Common myeloid progenitor, CD34-positive (primary cell): ENCODE results near the gene MRPL55.

Experiments used
- CTCF ChIA-PET: fragments of 350-600 bp; sonication (Branson Sonifier 250); formaldehyde crosslinking; loops from one replicate; lab custom pipeline; 2021; ENCODE audit warnings: antibody characterized with exemption; lab: Charles Lee
- POLR2A ChIA-PET: fragments of 350-600 bp; sonication (Branson Sonifier 250); formaldehyde crosslinking; loops from one replicate; lab custom pipeline; 2021; ENCODE audit warnings: antibody characterized with exemption; lab: Charles Lee
- DNase-seq, 3 donors: peaks; one replicate each; pipeline versions ENCODE4 v3.0.0 to v3.0.0-alpha.2; 2013
- H3K27ac ChIP-seq, 2 experiments: 1 replicate in 1 of 2; 2 replicates in 1 of 2; pipeline ENCODE4 v1.7.0; 2013; ENCODE audit warnings: inconsistent platforms in 2 of 2, low read length in 2 of 2, mild to moderate bottlenecking in 2 of 2, low read depth in 1 of 2, moderate library complexity in 1 of 2; ENCODE audit not compliant: severe bottlenecking in 2 of 2, insufficient read depth in 1 of 2, poor library complexity in 1 of 2
- H3K27me3 ChIP-seq, 5 experiments: replicated peaks in 2 of 5; 1 replicate in 3 of 5; 2 replicates in 2 of 5; pipeline versions ENCODE4 v1.6.1 to v1.7.0; 2013; ENCODE audit warnings: low read length in 4 of 5, mild to moderate bottlenecking in 2 of 5, moderate library complexity in 2 of 5, inconsistent platforms in 1 of 5; ENCODE audit not compliant: insufficient read depth in 5 of 5, control insufficient read depth in 4 of 5
- H3K36me3 ChIP-seq, 4 experiments: 1 replicate in 2 of 4; 2 replicates in 2 of 4; pipeline versions ENCODE4 v1.6.1 to v1.7.0; 2013; ENCODE audit warnings: low read length in 3 of 4, control low read depth in 1 of 4, mild to moderate bottlenecking in 1 of 4; ENCODE audit not compliant: control insufficient read depth in 4 of 4, insufficient read depth in 4 of 4
- H3K4me1 ChIP-seq, 4 experiments: 1 replicate in 3 of 4; 2 replicates in 1 of 4; pipeline versions ENCODE4 v1.6.1 to v1.7.1; 2013; ENCODE audit warnings: low read length in 3 of 4, mild to moderate bottlenecking in 3 of 4, control low read depth in 1 of 4, inconsistent platforms in 1 of 4, moderate library complexity in 1 of 4; ENCODE audit not compliant: control insufficient read depth in 4 of 4, insufficient read depth in 4 of 4; ENCODE audit errors: control extremely low read depth in 1 of 4
- H3K4me3 ChIP-seq, 7 experiments: 1 replicate in 4 of 7; 2 replicates in 3 of 7; pipeline versions ENCODE4 v1.5.1 to v1.7.0; 2013; ENCODE audit warnings: mild to moderate bottlenecking in 7 of 7, low read length in 6 of 7, moderate library complexity in 6 of 7, inconsistent platforms in 2 of 7, low read depth in 2 of 7, control low read depth in 1 of 7; ENCODE audit not compliant: insufficient read depth in 4 of 7, control insufficient read depth in 1 of 7; ENCODE audit errors: extremely low read depth in 1 of 7
- H3K9me3 ChIP-seq, 5 experiments: 1 replicate in 4 of 5; 2 replicates in 1 of 5; pipeline versions ENCODE4 v1.6.1 to v1.7.1; 2013; ENCODE audit warnings: low read length in 4 of 5, mild to moderate bottlenecking in 2 of 5, inconsistent platforms in 1 of 5, low read depth in 1 of 5, moderate library complexity in 1 of 5; ENCODE audit not compliant: control insufficient read depth in 4 of 5, insufficient read depth in 2 of 5; ENCODE audit errors: control extremely low read depth in 1 of 5
- WGBS: methylation state at CpG from one replicate; pipeline ENCODE4 v1.1.5; 2013; ENCODE audit not compliant: insufficient coverage; 5-methylcytosine and 5-hydroxymethylcytosine counted together

Gene MRPL55

GRCh38 chr1:228147768-228148167 lies 38.7 kb upstream of the MRPL55 start:
- H3K4me1 ChIP-seq: peaks cover 0 to 8% (median 2%) of the 10 kb centered on the region in 4 experiments
- H3K9me3 ChIP-seq: no peaks in the 10 kb centered on the region
- H3K4me3 ChIP-seq: no peak overlapping the region
- H3K27me3 ChIP-seq: no peaks in the 10 kb centered on the region
- no peak overlapping the region for H3K27ac ChIP-seq
- 86% methylated on average over 1 of the region's 4 CpGs for WGBS
- CTCF ChIA-PET: interaction anchor here (1.3 to 1.9 kb wide), 2 partner anchors 12 to 148 kb away, joined by 4 to 6 read pairs; no protein-coding TSS in a partner anchor
- H3K36me3 ChIP-seq: peaks cover 4 to 42% (median 30%) of the 10 kb centered on the region in 4 experiments
- POLR2A ChIA-PET: no interaction called here
- no peak for DNase-seq

GRCh38 chr1:228147151-228147693 lies 38.1 kb upstream of the MRPL55 start:
- Histone ChIP-seq H3K36me3 (peaks cover 4 to 42% (median 32%) of the 10 kb centered on the region in 4 experiments), H3K4me1 (peaks cover 0 to 12% (median 6%) of the 10 kb centered on the region in 4 experiments), H3K4me3 (no peak overlapping the region), H3K9me3 (no peaks in the 10 kb centered on the region), H3K27me3 (no peaks in the 10 kb centered on the region), H3K27ac (no peak overlapping the region)
- ChIA-PET CTCF (no interaction called here), POLR2A (no interaction called here)
- WGBS: 99% methylated on average over 18 of the region's 20 CpGs
- DNase-seq: no peak

GRCh38 chr1:228146417-228147150 lies 37.5 kb upstream of the MRPL55 start:
- no peaks in the 10 kb centered on the region for H3K27me3 ChIP-seq
- ChIA-PET POLR2A (no interaction called here), CTCF (no interaction called here)
- H3K27ac ChIP-seq: no peak overlapping the region
- no peak for DNase-seq
- no peaks in the 10 kb centered on the region for H3K9me3 ChIP-seq
- peaks cover 4 to 47% (median 32%) of the 10 kb centered on the region in 4 experiments for H3K36me3 ChIP-seq
- H3K4me3 ChIP-seq: no peak overlapping the region
- H3K4me1 ChIP-seq: peaks cover 0 to 18% (median 13%) of the 10 kb centered on the region in 4 experiments
- 93% methylated on average over 13 of the region's 18 CpGs for WGBS

- Histone ChIP-seq H3K4me1 (peaks cover 4 to 27% (median 21%) of the 10 kb centered on the region in 4 experiments), H3K9me3 (no peaks in the 10 kb centered on the region), H3K27me3 (no peaks in the 10 kb centered on the region), H3K36me3 (peaks cover 4 to 47% (median 32%) of the 10 kb centered on the region in 4 experiments), H3K27ac (no peak overlapping the region), H3K4me3 (no peak overlapping the region)
- ChIA-PET CTCF (no interaction called here), POLR2A (no interaction called here)
- WGBS: 99% methylated on average over 28 of the region's 31 CpGs
- no peak for DNase-seq
Observed at GRCh38 chr1:228145463-228146416, 36.6 kb upstream of the MRPL55 start.

- 97% methylated on average over 8 of the region's 8 CpGs for WGBS
- ChIA-PET POLR2A (no interaction called here), CTCF (interaction anchor here (1.0 kb wide), 1 partner anchor 14 kb away, joined by 3 read pairs; no protein-coding TSS in a partner anchor)
- Histone ChIP-seq H3K4me3 (no peak overlapping the region), H3K9me3 (no peaks in the 10 kb centered on the region), H3K27me3 (no peaks in the 10 kb centered on the region), H3K4me1 (peaks cover 4 to 29% (median 22%) of the 10 kb centered on the region in 4 experiments), H3K36me3 (peaks cover 4 to 47% (median 32%) of the 10 kb centered on the region in 4 experiments), H3K27ac (peak overlapping the region in 1 of 2 experiments; percentile 27)
- no peak for DNase-seq
Observed at GRCh38 chr1:228144993-228145343, 35.9 kb upstream of the MRPL55 start.

GRCh38 chr1:228144193-228144992 lies 35.3 kb upstream of the MRPL55 start:
- Histone ChIP-seq H3K9me3 (no peaks in the 10 kb centered on the region), H3K27ac (peak overlapping the region in 1 of 2 experiments; percentile 27), H3K36me3 (peaks cover 4 to 47% (median 31%) of the 10 kb centered on the region in 4 experiments), H3K4me3 (no peak overlapping the region), H3K27me3 (no peaks in the 10 kb centered on the region), H3K4me1 (peaks cover 4 to 32% (median 25%) of the 10 kb centered on the region in 4 experiments)
- CTCF ChIA-PET: interaction anchor here (1.0 kb wide), 1 partner anchor 13 kb away, joined by 3 read pairs; no protein-coding TSS in a partner anchor
- POLR2A ChIA-PET: no interaction called here
- 93% methylated on average over 12 of the region's 16 CpGs for WGBS
- no peak for DNase-seq
